OCI-LY1 (cell line): ENCODE measurements around the gene ZFYVE27.

Experiments used
- H2AFZ ChIP-seq: fragments of 200-600 bp; sonication (generic), shearing (Covaris generic); 2 replicates; pipeline ENCODE4 v1.6.0; 2014; ENCODE audit warnings: antibody characterized with exemption, mild to moderate bottlenecking, low read length
- H3F3A ChIP-seq: fragments of 200-600 bp; sonication (generic), shearing (Covaris generic); 2 replicates; pipeline ENCODE4 v1.6.0; 2014; ENCODE audit warnings: mild to moderate bottlenecking, antibody characterized with exemption, low read length, moderate library complexity; ENCODE audit not compliant: insufficient read depth
- H3K27ac ChIP-seq: fragments of 200-600 bp; sonication (generic); 2 replicates; pipeline ENCODE4 v1.5.1; 2014; ENCODE audit warnings: low read length, mixed run types, mild to moderate bottlenecking, low read depth; ENCODE audit not compliant: poor library complexity, severe bottlenecking
- H3K27me3 ChIP-seq: fragments of 200-600 bp; sonication (generic); 2 replicates; pipeline ENCODE4 v1.6.0; 2014; ENCODE audit warnings: antibody characterized with exemption, mild to moderate bottlenecking, low read length, moderate library complexity; ENCODE audit not compliant: insufficient read depth
- H3K36me3 ChIP-seq: fragments of 200-600 bp; sonication (generic); 2 replicates; pipeline ENCODE4 v1.6.1; 2014; ENCODE audit warnings: mild to moderate bottlenecking, antibody characterized with exemption, low read length, moderate library complexity, mixed read lengths; ENCODE audit not compliant: insufficient read depth
- H3K4me1 ChIP-seq: fragments of 200-600 bp; sonication (generic); 2 replicates; pipeline ENCODE4 v1.5.1; 2014; ENCODE audit warnings: mild to moderate bottlenecking, low read length, moderate library complexity; ENCODE audit not compliant: insufficient read depth, severe bottlenecking
- H3K4me2 ChIP-seq: fragments of 200-600 bp; sonication (generic), shearing (Covaris generic); 2 replicates; pipeline ENCODE4 v1.6.1; 2014; ENCODE audit warnings: low read length
- H3K4me3 ChIP-seq: fragments of 200-600 bp; sonication (generic); 2 replicates; pipeline ENCODE4 v1.5.1; 2014; ENCODE audit warnings: low read length, low read depth, mild to moderate bottlenecking, mixed read lengths; ENCODE audit not compliant: poor library complexity, severe bottlenecking
- H3K79me2 ChIP-seq: fragments of 200-600 bp; shearing (Covaris generic); 2 replicates; pipeline ENCODE4 v1.6.1; 2016; ENCODE audit warnings: mixed run types, low read length, mixed read lengths; ENCODE audit not compliant: insufficient read depth
- H3K9ac ChIP-seq: fragments of 200-600 bp; sonication (generic), shearing (Covaris generic); 2 replicates; pipeline ENCODE4 v1.6.1; 2014; ENCODE audit warnings: mild to moderate bottlenecking, low read length, mixed read lengths
- H3K9me2 ChIP-seq: fragments of 200-600 bp; sonication (generic), shearing (Covaris generic); 2 replicates; pipeline ENCODE4 v1.6.1; 2014; ENCODE audit warnings: low read depth, mild to moderate bottlenecking, low read length, mixed read lengths
- H3K9me3 ChIP-seq: fragments of 200-600 bp; shearing (Covaris generic); 2 replicates; pipeline ENCODE4 v1.6.1; 2014; ENCODE audit warnings: low read length, mixed read lengths
- H4K20me1 ChIP-seq: fragments of 200-600 bp; sonication (generic), shearing (Covaris generic); 2 replicates; pipeline ENCODE4 v1.6.0; 2016; ENCODE audit warnings: mild to moderate bottlenecking, low read length; ENCODE audit not compliant: insufficient read depth
- EZH2 ChIP-seq: fragments of 200-600 bp; sonication (generic), shearing (Covaris generic); IDR thresholded peaks from 2 replicates; pipeline ENCODE4 v1.8.0; 2017; ENCODE audit warnings: borderline replicate concordance, mixed run types, mild to moderate bottlenecking, antibody characterized with exemption, low read length, moderate library complexity, mixed read lengths
- TF ChIP-seq, protein P1 (sequence below): fragments of 200-600 bp; sonication (generic), shearing (Covaris generic); IDR thresholded peaks from 2 replicates; pipeline ENCODE4 v1.5.1; 2017; ENCODE audit warnings: mild to moderate bottlenecking, antibody characterized with exemption, low read length, moderate library complexity, mixed read lengths

The ZFYVE27 gene

DNA sequence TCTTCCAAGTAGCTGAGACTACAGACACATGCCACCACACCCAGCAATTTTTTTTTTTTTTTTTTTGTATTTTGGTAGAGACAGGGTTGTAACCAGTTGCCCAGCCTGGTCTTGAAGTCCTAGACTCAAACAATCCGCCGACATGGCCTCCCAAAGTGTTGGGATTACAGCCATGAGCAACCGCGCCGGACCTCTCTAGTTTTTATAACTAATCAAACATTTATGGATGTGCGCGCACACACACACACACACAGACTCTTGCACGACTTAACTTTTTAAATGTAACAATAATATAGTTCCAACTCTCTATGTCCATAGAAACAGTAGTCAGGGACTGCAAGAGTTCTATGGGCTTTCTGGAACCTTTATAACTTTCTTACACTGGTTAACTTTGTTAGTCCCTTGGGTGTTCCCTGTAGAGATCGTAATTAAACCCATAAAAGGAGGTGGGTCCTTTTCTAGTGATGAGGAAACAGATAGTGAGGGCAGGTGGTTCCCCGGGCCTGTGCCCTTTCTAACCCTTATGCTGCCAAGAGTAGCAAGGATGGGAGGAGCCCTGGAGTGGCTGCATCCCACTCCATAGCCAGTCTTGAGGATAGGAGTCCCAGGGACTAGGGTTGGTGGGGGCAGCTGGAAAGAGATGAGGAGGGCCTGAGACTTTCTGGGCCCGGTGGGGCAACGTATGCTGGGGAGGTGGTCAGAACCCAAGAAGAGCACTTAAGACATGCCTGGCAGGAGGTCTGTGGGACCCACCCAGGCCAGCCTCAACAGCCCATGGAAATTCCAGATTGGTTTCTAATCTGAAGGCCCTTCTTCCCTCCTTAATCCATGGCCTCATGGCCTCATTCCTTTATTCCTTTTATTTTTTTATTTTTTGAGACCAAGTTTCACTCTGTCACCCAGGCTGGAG lies 14.8 kb upstream of the ZFYVE27 start:
- no peaks in the 10 kb centered on the region for H3K4me1 ChIP-seq

DNA sequence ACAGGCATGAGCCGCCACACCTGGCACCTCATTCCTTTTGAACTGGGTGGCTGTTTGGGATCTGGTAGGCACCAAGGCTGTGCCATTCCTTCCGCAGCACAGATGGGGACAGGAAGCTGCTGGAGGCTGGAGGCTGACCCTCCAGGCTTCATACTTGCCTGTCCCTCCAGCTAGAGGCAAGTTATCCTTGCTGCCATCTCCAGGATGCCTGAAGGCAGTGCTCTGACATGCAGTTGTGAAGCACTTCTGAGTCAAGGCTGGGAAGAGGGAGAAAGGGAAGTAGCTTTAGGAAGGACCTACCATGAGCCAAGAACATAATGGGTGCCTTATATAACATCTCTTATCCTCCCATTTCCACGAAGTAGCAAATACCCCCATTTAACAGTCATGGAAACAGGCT lies 13.9 kb upstream of the ZFYVE27 start:
- H3K9me2 ChIP-seq: no peaks in the 10 kb centered on the region

More for the DNA sequence above, 14.8 kb upstream of the ZFYVE27 start:
- Histone ChIP-seq H3K4me2 (no peak overlapping the region), H3K9me2 (no peaks in the 10 kb centered on the region), H3K27me3 (no peaks in the 10 kb centered on the region), H2AFZ (no peak overlapping the region), H3K4me3 (no peak overlapping the region), H3K79me2 (no peaks in the 10 kb centered on the region), H3K9ac (no peak overlapping the region), H3K27ac (no peak overlapping the region), H3K9me3 (no peaks in the 10 kb centered on the region), H3F3A (no peaks in the 10 kb centered on the region), H4K20me1 (no peaks in the 10 kb centered on the region), H3K36me3 (no peaks in the 10 kb centered on the region)
- TF ChIP-seq, protein P1, sequence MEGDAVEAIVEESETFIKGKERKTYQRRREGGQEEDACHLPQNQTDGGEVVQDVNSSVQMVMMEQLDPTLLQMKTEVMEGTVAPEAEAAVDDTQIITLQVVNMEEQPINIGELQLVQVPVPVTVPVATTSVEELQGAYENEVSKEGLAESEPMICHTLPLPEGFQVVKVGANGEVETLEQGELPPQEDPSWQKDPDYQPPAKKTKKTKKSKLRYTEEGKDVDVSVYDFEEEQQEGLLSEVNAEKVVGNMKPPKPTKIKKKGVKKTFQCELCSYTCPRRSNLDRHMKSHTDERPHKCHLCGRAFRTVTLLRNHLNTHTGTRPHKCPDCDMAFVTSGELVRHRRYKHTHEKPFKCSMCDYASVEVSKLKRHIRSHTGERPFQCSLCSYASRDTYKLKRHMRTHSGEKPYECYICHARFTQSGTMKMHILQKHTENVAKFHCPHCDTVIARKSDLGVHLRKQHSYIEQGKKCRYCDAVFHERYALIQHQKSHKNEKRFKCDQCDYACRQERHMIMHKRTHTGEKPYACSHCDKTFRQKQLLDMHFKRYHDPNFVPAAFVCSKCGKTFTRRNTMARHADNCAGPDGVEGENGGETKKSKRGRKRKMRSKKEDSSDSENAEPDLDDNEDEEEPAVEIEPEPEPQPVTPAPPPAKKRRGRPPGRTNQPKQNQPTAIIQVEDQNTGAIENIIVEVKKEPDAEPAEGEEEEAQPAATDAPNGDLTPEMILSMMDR: no peak
- no peak for TF ChIP-seq EZH2

DNA sequence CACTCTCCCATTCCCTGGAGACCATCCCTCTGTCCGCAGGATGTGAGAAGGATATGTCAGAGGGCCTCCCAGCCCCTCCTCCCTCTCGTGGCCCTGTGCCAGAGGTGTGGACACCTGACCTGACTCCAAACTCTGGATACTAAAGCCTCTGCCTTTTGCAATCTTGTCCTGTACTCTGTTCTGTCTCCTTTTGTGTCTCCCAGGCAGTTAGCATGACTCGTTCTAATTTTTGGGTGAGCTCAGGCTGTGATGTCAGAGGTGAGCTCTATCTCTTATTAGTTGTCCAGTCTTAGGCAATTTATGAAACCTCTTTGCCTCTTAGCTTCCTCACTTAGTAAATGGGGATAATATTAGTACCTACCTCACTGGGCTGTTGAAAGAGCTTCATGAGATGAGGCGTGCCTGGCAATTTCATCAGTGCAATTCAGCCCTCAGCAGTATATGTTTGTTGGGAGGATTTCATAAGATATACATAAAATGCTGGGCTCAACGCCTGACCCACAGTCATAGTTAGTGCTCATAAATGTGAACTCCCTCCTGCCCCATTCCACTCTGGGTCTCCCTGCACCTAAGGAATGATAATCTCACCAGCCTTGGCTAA lies 12.5 kb upstream of the ZFYVE27 start:
- no peaks in the 10 kb centered on the region for H3K4me1 ChIP-seq
- no peak overlapping the region for H3K9ac ChIP-seq
- H3F3A ChIP-seq: no peaks in the 10 kb centered on the region
- TF ChIP-seq EZH2: no peak
- TF ChIP-seq, protein P1: no peak
- no peaks in the 10 kb centered on the region for H3K36me3 ChIP-seq
- H3K27me3 ChIP-seq: no peaks in the 10 kb centered on the region
- H3K9me3 ChIP-seq: no peaks in the 10 kb centered on the region
- H3K4me3 ChIP-seq: no peak overlapping the region
- H3K4me2 ChIP-seq: no peak overlapping the region
- no peaks in the 10 kb centered on the region for H3K79me2 ChIP-seq
- no peaks in the 10 kb centered on the region for H3K9me2 ChIP-seq
- H2AFZ ChIP-seq: no peak overlapping the region
- H4K20me1 ChIP-seq: no peaks in the 10 kb centered on the region
- no peak overlapping the region for H3K27ac ChIP-seq

More for the DNA sequence above, 13.9 kb upstream of the ZFYVE27 start:
- no peaks in the 10 kb centered on the region for H3K36me3 ChIP-seq
- TF ChIP-seq EZH2: no peak
- TF ChIP-seq, protein P1: no peak
- no peak overlapping the region for H3K27ac ChIP-seq
- no peaks in the 10 kb centered on the region for H3K9me3 ChIP-seq
- H3K4me2 ChIP-seq: no peak overlapping the region
- no peak overlapping the region for H3K4me3 ChIP-seq
- H4K20me1 ChIP-seq: no peaks in the 10 kb centered on the region
- no peak overlapping the region for H2AFZ ChIP-seq
- H3K27me3 ChIP-seq: no peaks in the 10 kb centered on the region
- H3K4me1 ChIP-seq: no peaks in the 10 kb centered on the region
- no peaks in the 10 kb centered on the region for H3F3A ChIP-seq
- no peaks in the 10 kb centered on the region for H3K79me2 ChIP-seq
- no peak overlapping the region for H3K9ac ChIP-seq
